Tibial nerve (tissue), 3 donors: ENCODE measurements around the gene RTP5.

Experiments
- EP300 ChIP-seq, 2 donors: sonication (generic); formaldehyde crosslinking; IDR thresholded peaks; one replicate each; pipeline ENCODE4 v1.6.1; 2017; ENCODE audit warnings: antibody characterized with exemption in 2 of 2, mild to moderate bottlenecking in 1 of 2
- POLR2A ChIP-seq, 2 donors: fragments of 450-650 bp; IDR thresholded peaks; one replicate each; pipeline ENCODE4 v1.6.1; 2017; ENCODE audit warnings: antibody characterized with exemption in 2 of 2, mild to moderate bottlenecking in 2 of 2, moderate library complexity in 2 of 2

- TF ChIP-seq EP300 (IDR thresholded peaks at IDR 0.05) (no peak), POLR2A (IDR thresholded peaks at IDR 0.05) (no peak)
Measured at GRCh38 chr2:241911551-241911950, 42.0 kb downstream of the RTP5 start.
